Measurements from ENCODE around the gene FGD6.
"Not testable (repeated sequence)": the region's sequence is repeated elsewhere in the genome, so short reads cannot be mapped to it uniquely, and the experiment has no call there.

Gene FGD6

DNA sequence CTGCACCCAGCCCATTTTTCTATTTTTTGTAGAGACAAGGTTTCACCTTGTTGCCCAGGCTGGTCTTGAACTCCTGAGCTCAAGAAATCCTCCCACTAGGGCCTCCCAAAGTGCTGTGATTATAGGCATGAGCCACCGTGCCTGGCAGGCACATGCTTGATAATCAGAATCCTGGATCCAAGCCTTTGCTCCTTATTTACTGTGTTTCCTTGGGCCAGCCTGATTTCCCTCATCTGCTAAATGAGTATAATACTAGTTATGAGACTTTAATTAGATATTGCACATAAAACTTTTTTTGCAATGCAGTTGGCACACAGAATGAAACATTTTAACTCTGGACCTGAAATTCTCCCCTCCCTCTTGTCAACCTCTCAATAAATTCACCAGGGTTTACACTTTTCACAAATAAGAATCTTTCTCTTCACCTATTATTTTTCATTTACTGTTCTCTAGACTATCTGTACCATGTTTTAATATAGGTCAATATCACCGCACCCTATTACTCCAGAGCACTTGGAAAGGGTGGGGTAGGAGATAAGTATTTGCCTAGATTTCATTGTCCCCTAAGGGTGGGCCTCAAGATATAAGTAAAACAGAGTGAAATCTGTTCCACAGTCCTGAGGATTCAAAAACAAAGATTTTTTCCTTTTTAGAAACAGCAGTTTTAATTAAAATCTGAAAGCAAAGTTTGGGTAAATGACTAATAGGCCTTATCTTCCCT lies 74.7 kb downstream of the FGD6 start:
- peaks cover 3 to 6% of the 10 kb centered on the region in 2 experiments for H3K4me1 ChIP-seq (ENCODE audit: control insufficient read depth in 1 of 2, insufficient read depth in 2 of 2, low read length in 2 of 2)
- H3K14ac ChIP-seq (ENCODE audit: low read length) = no peak overlapping the region
- H4K8ac ChIP-seq (ENCODE audit: low read depth, low read length) = no peak overlapping the region
- H3K79me2 ChIP-seq (ENCODE audit: control insufficient read depth, insufficient read depth, low read length, poor library complexity) = no peaks in the 10 kb centered on the region
- no peak overlapping the region for H4K91ac ChIP-seq (ENCODE audit: low read depth, low read length)
- H3K36me3 ChIP-seq (ENCODE audit: control insufficient read depth in 1 of 2, insufficient read depth in 2 of 2, low read length in 2 of 2) = peaks cover 9 to 18% of the 10 kb centered on the region in 2 experiments
- no peak overlapping the region for H3K18ac ChIP-seq (ENCODE audit: low read length)
- no peak overlapping the region for H4K12ac ChIP-seq (ENCODE audit: low read depth, low read length)
- no peak overlapping the region for H2BK5ac ChIP-seq (ENCODE audit: low read depth, low read length, poor library complexity)
- H2BK12ac ChIP-seq (ENCODE audit: low read length) = no peak overlapping the region
- H3K4me3 ChIP-seq (ENCODE audit: low read depth, low read length) = no peak overlapping the region
- H3K79me1 ChIP-seq (ENCODE audit: low read length) = no peaks in the 10 kb centered on the region
- H2BK120ac ChIP-seq (ENCODE audit: insufficient read depth, low read length, poor library complexity) = no peak overlapping the region
- no peak overlapping the region for H3K23ac ChIP-seq (ENCODE audit: low read length)
- no peak overlapping the region for H2AK5ac ChIP-seq (ENCODE audit: low read length)
- H3K9ac ChIP-seq (ENCODE audit: low read length) = no peak overlapping the region
- no peaks in the 10 kb centered on the region for H3K9me3 ChIP-seq (ENCODE audit: insufficient read depth, low read depth, low read length)
- H3K27me3 ChIP-seq (ENCODE audit: insufficient read depth, low read length) = no peaks in the 10 kb centered on the region
- no peak overlapping the region for H2AFZ ChIP-seq (ENCODE audit: insufficient read depth, low read length, poor library complexity)
- no peak overlapping the region for H3K4ac ChIP-seq (ENCODE audit: low read depth, low read length)
- no peak overlapping the region for H3K4me2 ChIP-seq (ENCODE audit: low read length)
- H3K27ac ChIP-seq (ENCODE audit: low read depth, low read length) = no peak overlapping the region
- DNase-seq = no peak
- WGBS (ENCODE audit: extremely low coverage, insufficient coverage, insufficient read length) = no CpG with 5 or more reads among the region's 2 CpGs

GRCh38 chr12:95141310-95141709 lies 76.0 kb downstream of the FGD6 start:
- DNase-seq = no peak
- H3K9me3 ChIP-seq (ENCODE audit: insufficient read depth, low read depth, low read length) = no peaks in the 10 kb centered on the region
- H3K4me2 ChIP-seq (ENCODE audit: low read length) = no peak overlapping the region
- peaks cover 3 to 6% of the 10 kb centered on the region in 2 experiments for H3K4me1 ChIP-seq (ENCODE audit: control insufficient read depth in 1 of 2, insufficient read depth in 2 of 2, low read length in 2 of 2)
- no peaks in the 10 kb centered on the region for H3K27me3 ChIP-seq (ENCODE audit: insufficient read depth, low read length)
- H3K4ac ChIP-seq (ENCODE audit: low read depth, low read length) = no peak overlapping the region
- H2BK5ac ChIP-seq (ENCODE audit: low read depth, low read length, poor library complexity) = no peak overlapping the region
- no peak overlapping the region for H3K23ac ChIP-seq (ENCODE audit: low read length)
- H2AFZ ChIP-seq (ENCODE audit: insufficient read depth, low read length, poor library complexity) = no peak overlapping the region
- no peak overlapping the region for H3K27ac ChIP-seq (ENCODE audit: low read depth, low read length)
- peaks cover 12 to 16% of the 10 kb centered on the region in 2 experiments for H3K36me3 ChIP-seq (ENCODE audit: control insufficient read depth in 1 of 2, insufficient read depth in 2 of 2, low read length in 2 of 2)
- H2BK120ac ChIP-seq (ENCODE audit: insufficient read depth, low read length, poor library complexity) = no peak overlapping the region
- no peak overlapping the region for H3K14ac ChIP-seq (ENCODE audit: low read length)
- WGBS (ENCODE audit: extremely low coverage, insufficient coverage, insufficient read length) = no CpG with 5 or more reads among the region's 4 CpGs
- no peaks in the 10 kb centered on the region for H3K79me2 ChIP-seq (ENCODE audit: control insufficient read depth, insufficient read depth, low read length, poor library complexity)
- H2AK5ac ChIP-seq (ENCODE audit: low read length) = no peak overlapping the region
- no peak overlapping the region for H3K18ac ChIP-seq (ENCODE audit: low read length)
- no peaks in the 10 kb centered on the region for H3K79me1 ChIP-seq (ENCODE audit: low read length)
- H4K91ac ChIP-seq (ENCODE audit: low read depth, low read length) = no peak overlapping the region
- H4K8ac ChIP-seq (ENCODE audit: low read depth, low read length) = no peak overlapping the region
- H4K12ac ChIP-seq (ENCODE audit: low read depth, low read length) = no peak overlapping the region
- no peak overlapping the region for H3K4me3 ChIP-seq (ENCODE audit: low read depth, low read length)
- H2BK12ac ChIP-seq (ENCODE audit: low read length) = no peak overlapping the region
- H3K9ac ChIP-seq (ENCODE audit: low read length) = no peak overlapping the region

DNA sequence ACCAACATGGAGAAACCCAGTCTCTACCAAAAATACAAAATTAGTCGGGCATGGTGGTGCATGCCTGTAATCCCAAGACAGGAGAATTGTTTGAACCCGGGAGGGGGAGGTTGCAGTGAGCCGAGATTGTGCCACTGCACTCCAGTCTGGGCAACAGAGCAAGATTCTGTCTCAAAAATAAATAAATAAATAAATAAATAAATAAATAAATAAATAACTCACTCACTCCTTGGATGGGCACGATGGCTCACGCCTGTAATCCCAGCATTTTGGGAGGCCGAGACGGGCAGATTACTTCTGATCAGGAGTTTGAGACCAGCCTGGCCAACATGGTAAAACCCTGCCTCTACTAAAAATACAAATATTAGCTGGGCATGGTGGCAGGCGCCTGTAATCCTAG lies 79.2 kb downstream of the FGD6 start:
- H3K9me3 ChIP-seq (ENCODE audit: insufficient read depth, low read depth, low read length); H3K27me3 ChIP-seq (ENCODE audit: insufficient read depth, low read length); H3K9ac ChIP-seq (ENCODE audit: low read length); H3K27ac ChIP-seq (ENCODE audit: low read depth, low read length); H3K79me2 ChIP-seq (ENCODE audit: control insufficient read depth, insufficient read depth, low read length, poor library complexity); DNase-seq; H4K8ac ChIP-seq (ENCODE audit: low read depth, low read length); H3K18ac ChIP-seq (ENCODE audit: low read length); H4K91ac ChIP-seq (ENCODE audit: low read depth, low read length); H2BK12ac ChIP-seq (ENCODE audit: low read length); H3K14ac ChIP-seq (ENCODE audit: low read length); H3K4ac ChIP-seq (ENCODE audit: low read depth, low read length); H4K12ac ChIP-seq (ENCODE audit: low read depth, low read length); H2BK120ac ChIP-seq (ENCODE audit: insufficient read depth, low read length, poor library complexity); H3K4me2 ChIP-seq (ENCODE audit: low read length); H3K4me3 ChIP-seq (ENCODE audit: low read depth, low read length); H3K23ac ChIP-seq (ENCODE audit: low read length); H2BK5ac ChIP-seq (ENCODE audit: low read depth, low read length, poor library complexity); H3K79me1 ChIP-seq (ENCODE audit: low read length); H2AK5ac ChIP-seq (ENCODE audit: low read length); H3K4me1 ChIP-seq (ENCODE audit: control insufficient read depth in 1 of 2, insufficient read depth in 2 of 2, low read length in 2 of 2); H2AFZ ChIP-seq (ENCODE audit: insufficient read depth, low read length, poor library complexity): not testable (repeated sequence)
- H3K36me3 ChIP-seq (ENCODE audit: control insufficient read depth in 1 of 2, insufficient read depth in 2 of 2, low read length in 2 of 2) = peaks cover 15 to 21% of the 10 kb centered on the region in 2 experiments
- WGBS (ENCODE audit: extremely low coverage, insufficient coverage, insufficient read length) = no CpG with 5 or more reads among the region's 8 CpGs

DNA sequence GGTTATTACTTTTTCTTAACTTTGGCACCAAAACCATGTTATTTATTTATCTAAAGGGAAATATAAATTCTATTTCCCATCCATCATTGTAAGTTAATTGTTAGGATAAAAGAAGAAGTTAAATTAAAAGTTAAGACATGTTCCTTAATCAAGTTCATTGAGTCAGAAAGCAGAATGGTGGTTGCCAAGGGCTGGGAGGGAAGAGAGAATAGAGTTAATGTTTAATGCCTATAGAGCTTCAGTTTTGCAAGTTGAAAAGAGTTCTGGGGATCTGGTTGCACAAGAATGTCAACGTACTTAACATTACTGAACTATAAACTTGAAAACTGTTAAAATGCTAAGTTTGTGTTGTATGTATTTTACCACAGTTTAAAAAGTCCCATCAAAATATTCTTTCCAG lies 80.7 kb downstream of the FGD6 start:
- Histone ChIP-seq H2BK12ac (ENCODE audit: low read length) (no peak overlapping the region), H2BK120ac (ENCODE audit: insufficient read depth, low read length, poor library complexity) (no peak overlapping the region)

More for the DNA sequence above, 80.7 kb downstream of the FGD6 start:
- Histone ChIP-seq H3K4me2 (ENCODE audit: low read length) (no peak overlapping the region), H2BK5ac (ENCODE audit: low read depth, low read length, poor library complexity) (no peak overlapping the region), H3K4ac (ENCODE audit: low read depth, low read length) (no peak overlapping the region), H3K27me3 (ENCODE audit: insufficient read depth, low read length) (no peaks in the 10 kb centered on the region), H2AFZ (ENCODE audit: insufficient read depth, low read length, poor library complexity) (no peak overlapping the region), H2AK5ac (ENCODE audit: low read length) (no peak overlapping the region), H3K14ac (ENCODE audit: low read length) (no peak overlapping the region), H3K4me1 (ENCODE audit: control insufficient read depth in 1 of 2, insufficient read depth in 2 of 2, low read length in 2 of 2) (peaks cover 2 to 3% of the 10 kb centered on the region in 2 experiments), H4K8ac (ENCODE audit: low read depth, low read length) (no peak overlapping the region), H3K9ac (ENCODE audit: low read length) (no peak overlapping the region), H3K79me1 (ENCODE audit: low read length) (no peaks in the 10 kb centered on the region), H4K12ac (ENCODE audit: low read depth, low read length) (no peak overlapping the region), H4K91ac (ENCODE audit: low read depth, low read length) (no peak overlapping the region), H3K4me3 (ENCODE audit: low read depth, low read length) (no peak overlapping the region), H3K36me3 (ENCODE audit: control insufficient read depth in 1 of 2, insufficient read depth in 2 of 2, low read length in 2 of 2) (peaks cover 20 to 21% of the 10 kb centered on the region in 2 experiments), H3K18ac (ENCODE audit: low read length) (no peak overlapping the region), H3K9me3 (ENCODE audit: insufficient read depth, low read depth, low read length) (no peaks in the 10 kb centered on the region), H3K23ac (ENCODE audit: low read length) (no peak overlapping the region), H3K27ac (ENCODE audit: low read depth, low read length) (no peak overlapping the region), H3K79me2 (ENCODE audit: control insufficient read depth, insufficient read depth, low read length, poor library complexity) (no peaks in the 10 kb centered on the region)
- WGBS (ENCODE audit: extremely low coverage, insufficient coverage, insufficient read length) = no CpG with 5 or more reads among the region's 1 CpG
- DNase-seq = peak in 1 of 2 donors; percentile 4
